CD8-positive, alpha-beta memory T cell (primary cell): ENCODE results near the gene CBL. TPM values are rescaled to one million over a fixed set of nuclear protein-coding genes. Genes with fewer than 3 reads are reported as not detected.

Experiments used
- CTCF ChIA-PET: fragments of 350-600 bp; sonication (Branson Sonifier 250); formaldehyde crosslinking; loops from one replicate; lab custom pipeline; 2021; ENCODE audit warnings: antibody characterized with exemption; lab: Charles Lee
- POLR2A ChIA-PET: fragments of 350-600 bp; sonication (Branson Sonifier 250); formaldehyde crosslinking; loops from one replicate; lab custom pipeline; 2021; ENCODE audit warnings: antibody characterized with exemption; lab: Charles Lee
- DNase-seq, 5 donors: peaks; one replicate each; pipeline versions ENCODE4 v3.0.0 to v3.0.0-alpha.2; 2020 to 2022; ENCODE audit warnings: mixed read lengths in 1 of 5
- H3K27ac ChIP-seq: one replicate; pipeline ENCODE4 v1.7.0; 2013; ENCODE audit warnings: low read depth, mild to moderate bottlenecking, low read length, moderate library complexity
- H3K27me3 ChIP-seq: 2 replicates; pipeline ENCODE4 v1.7.0; 2013; ENCODE audit warnings: low read length, mild to moderate bottlenecking; ENCODE audit not compliant: insufficient read depth, poor library complexity, severe bottlenecking
- H3K36me3 ChIP-seq: 2 replicates; pipeline ENCODE4 v1.7.0; 2013; ENCODE audit warnings: mild to moderate bottlenecking, low read length, moderate library complexity; ENCODE audit not compliant: insufficient read depth
- H3K4me1 ChIP-seq: 2 replicates; pipeline ENCODE4 v1.7.0; 2013; ENCODE audit warnings: mild to moderate bottlenecking, low read length, moderate library complexity; ENCODE audit not compliant: insufficient read depth
- H3K4me3 ChIP-seq: 2 replicates; pipeline ENCODE4 v1.7.0; 2013; ENCODE audit warnings: mild to moderate bottlenecking, low read length
- H3K9me3 ChIP-seq: 2 replicates; pipeline ENCODE4 v1.7.0; 2013; ENCODE audit warnings: mild to moderate bottlenecking, low read length
- H3K27ac Mint-ChIP-seq, 8 donors: one replicate each; pipeline ENCODE4 v1.8.0; 2020 to 2021; ENCODE audit warnings: mixed read lengths in 8 of 8, mild to moderate bottlenecking in 6 of 8, inconsistent platforms in 3 of 8, moderate library complexity in 3 of 8
- H3K27me3 Mint-ChIP-seq, 2 donors: one replicate each; pipeline ENCODE4 v1.8.0; 2020 to 2021; ENCODE audit warnings: mixed read lengths in 2 of 2, mild to moderate bottlenecking in 1 of 2, moderate library complexity in 1 of 2
- H3K36me3 Mint-ChIP-seq, 3 donors: one replicate each; pipeline ENCODE4 v1.8.0; 2020 to 2021; ENCODE audit warnings: mixed read lengths in 3 of 3, inconsistent platforms in 1 of 3, mild to moderate bottlenecking in 1 of 3
- H3K4me1 Mint-ChIP-seq, 3 donors: one replicate each; pipeline ENCODE4 v1.8.0; 2020 to 2021; ENCODE audit warnings: mixed read lengths in 3 of 3, inconsistent platforms in 1 of 3, mild to moderate bottlenecking in 1 of 3
- H3K4me3 Mint-ChIP-seq, 7 donors: one replicate each; pipeline ENCODE4 v1.8.0; 2020 to 2021; ENCODE audit warnings: mixed read lengths in 7 of 7, mild to moderate bottlenecking in 6 of 7, moderate library complexity in 4 of 7, inconsistent platforms in 2 of 7
- H3K9me3 Mint-ChIP-seq, 5 donors: one replicate each; pipeline ENCODE4 v1.8.0; 2020 to 2022; ENCODE audit warnings: mixed read lengths in 5 of 5, mild to moderate bottlenecking in 3 of 5, moderate library complexity in 2 of 5, inconsistent platforms in 1 of 5
- polyA plus RNA-seq: library from polyadenylated mRNA; unstranded; fragments of 300-500 nt; fragmentation: Illumina TruSeq; gene quantifications from one replicate; pipeline ENCODE4 v1.2.3, GENCODE V29; 2021
- total RNA-seq, 2 experiments: library from RNA; stranded (reverse); gene quantifications; one replicate each; pipeline ENCODE4 v1.2.3, GENCODE V29; 2021

Gene CBL
- total and polyA plus RNA-seq, 3 experiments from 2014 or later: 10.4 to 26.1 (median 25.9) TPM

- Histone ChIP-seq H3K4me1 (peaks cover 84% of the 10 kb centered on the region), H3K4me3 (peak overlapping the region; percentile 17)
- H3K4me1 Mint-ChIP-seq: peaks cover 50 to 52% (median 51%) of the 10 kb centered on the region in 3 donors
These were observed 56.7 kb downstream of the CBL start for GRCh38 chr11:119262668-119263351.

GRCh38 chr11:119263352-119263940 is 57.3 kb downstream of the CBL start:
- ChIA-PET CTCF (interaction anchor here (0.7 to 4.6 kb wide), 9 partner anchors 15 to 266 kb away, joined by 3 to 26 read pairs (median 4); partner anchors contain the start of genes CBL and CENATAC), POLR2A (interaction anchor here (0.6 to 1.5 kb wide), 5 partner anchors 21 to 368 kb away, joined by 3 to 6 read pairs (median 4); partner anchors contain the start of gene CBL)
- Histone ChIP-seq H3K4me3 (peak overlapping the region; percentile 17), H3K36me3 (no peaks in the 10 kb centered on the region), H3K4me1 (peaks cover 84% of the 10 kb centered on the region), H3K27ac (no peak overlapping the region), H3K27me3 (no peaks in the 10 kb centered on the region), H3K9me3 (no peaks in the 10 kb centered on the region)
- no peak overlapping the region for H3K27ac Mint-ChIP-seq
- peak in 2 of 5 donors; percentile 36 to 39 for DNase-seq
- no peaks in the 10 kb centered on the region for H3K9me3 Mint-ChIP-seq
- H3K4me1 Mint-ChIP-seq: peaks cover 49 to 52% (median 50%) of the 10 kb centered on the region in 3 donors
- H3K36me3 Mint-ChIP-seq: peaks cover 0 to 3% (median under 1%) of the 10 kb centered on the region in 3 donors
- H3K4me3 Mint-ChIP-seq: no peak overlapping the region
- H3K27me3 Mint-ChIP-seq: no peaks in the 10 kb centered on the region

More at GRCh38 chr11:119262668-119263351, 56.7 kb downstream of the CBL start:
- no peaks in the 10 kb centered on the region for H3K9me3 Mint-ChIP-seq
- ChIA-PET CTCF (interaction anchor here (0.9 to 4.6 kb wide), 8 partner anchors 16 to 265 kb away, joined by 3 to 26 read pairs (median 4); partner anchors contain the start of genes CBL and CENATAC), POLR2A (interaction anchor here (0.6 to 1.5 kb wide), 5 partner anchors 22 to 368 kb away, joined by 3 to 6 read pairs (median 4); partner anchors contain the start of gene CBL)
- no peak overlapping the region for H3K27ac Mint-ChIP-seq
- Histone ChIP-seq H3K27ac (no peak overlapping the region), H3K27me3 (no peaks in the 10 kb centered on the region), H3K9me3 (no peaks in the 10 kb centered on the region), H3K36me3 (no peaks in the 10 kb centered on the region)
- DNase-seq: no peak
- H3K4me3 Mint-ChIP-seq: no peak overlapping the region
- no peaks in the 10 kb centered on the region for H3K27me3 Mint-ChIP-seq
- no peaks in the 10 kb centered on the region for H3K36me3 Mint-ChIP-seq

DNA sequence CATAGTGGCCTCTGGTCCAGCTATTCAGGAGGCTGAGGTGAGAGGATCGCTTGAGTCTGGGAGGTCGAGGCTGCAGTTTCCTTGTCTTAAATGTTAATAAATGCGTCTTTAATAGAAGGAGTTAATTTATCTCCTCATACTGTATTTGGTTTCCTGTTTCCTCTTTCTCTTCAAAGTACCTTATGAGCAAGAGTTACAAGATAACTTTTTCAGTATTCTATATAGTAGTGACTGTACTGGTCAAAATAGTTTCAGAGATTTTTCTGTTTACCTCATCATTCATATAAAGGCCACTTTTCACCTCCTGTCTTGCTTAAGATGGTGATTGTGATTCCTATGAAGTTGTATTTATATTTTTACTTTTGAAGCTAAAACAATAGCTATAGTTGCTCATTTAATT is 59.9 kb downstream of the CBL start:
- no peaks in the 10 kb centered on the region for H3K27me3 ChIP-seq
- ChIA-PET POLR2A (interaction anchor here (0.9 to 1.2 kb wide), 2 partner anchors 24 to 60 kb away, joined by 3 read pairs; partner anchors contain the start of gene CBL), CTCF (interaction anchor here (1.0 to 4.6 kb wide), 3 partner anchors 18 to 60 kb away, joined by 3 to 26 read pairs (median 4); partner anchors contain the start of gene CBL)
- Mint-ChIP-seq H3K9me3 (no peaks in the 10 kb centered on the region), H3K27me3 (no peaks in the 10 kb centered on the region), H3K27ac (peak overlapping the region; percentile 38 to 80 (median 72)), H3K36me3 (peaks cover 0 to 3% (median 3%) of the 10 kb centered on the region in 3 donors), H3K4me1 (peaks cover 32 to 33% (median 33%) of the 10 kb centered on the region in 3 donors), H3K4me3 (peak overlapping the region in 6 of 7 donors; percentile 30 to 72 (median 46))
- DNase-seq: no peak
- no peak overlapping the region for H3K4me3 ChIP-seq
- H3K27ac ChIP-seq: no peak overlapping the region
- no peaks in the 10 kb centered on the region for H3K36me3 ChIP-seq
- no peaks in the 10 kb centered on the region for H3K9me3 ChIP-seq
- peaks cover 66% of the 10 kb centered on the region for H3K4me1 ChIP-seq

- Mint-ChIP-seq H3K27ac (peak overlapping the region; percentile 38 to 80 (median 72)), H3K4me1 (peaks cover 32 to 36% (median 33%) of the 10 kb centered on the region in 3 donors), H3K4me3 (peak overlapping the region in 6 of 7 donors; percentile 40 to 72 (median 46)), H3K36me3 (peaks cover 0 to 5% (median 3%) of the 10 kb centered on the region in 3 donors), H3K27me3 (no peaks in the 10 kb centered on the region), H3K9me3 (no peaks in the 10 kb centered on the region)
- CTCF ChIA-PET: interaction anchor here (1.0 to 4.6 kb wide), 3 partner anchors 17 to 61 kb away, joined by 3 to 26 read pairs (median 4); partner anchors contain the start of gene CBL
- Histone ChIP-seq H3K27me3 (no peaks in the 10 kb centered on the region), H3K9me3 (no peaks in the 10 kb centered on the region), H3K4me3 (peak overlapping the region; percentile 14), H3K4me1 (peaks cover 66% of the 10 kb centered on the region), H3K36me3 (no peaks in the 10 kb centered on the region), H3K27ac (no peak overlapping the region)
- peak in 1 of 5 donors; percentile 35 for DNase-seq
- POLR2A ChIA-PET: interaction anchor here (0.9 to 1.2 kb wide), 2 partner anchors 24 to 61 kb away, joined by 3 read pairs; partner anchors contain the start of gene CBL
These were observed 60.5 kb downstream of the CBL start for GRCh38 chr11:119266517-119267255.

DNA sequence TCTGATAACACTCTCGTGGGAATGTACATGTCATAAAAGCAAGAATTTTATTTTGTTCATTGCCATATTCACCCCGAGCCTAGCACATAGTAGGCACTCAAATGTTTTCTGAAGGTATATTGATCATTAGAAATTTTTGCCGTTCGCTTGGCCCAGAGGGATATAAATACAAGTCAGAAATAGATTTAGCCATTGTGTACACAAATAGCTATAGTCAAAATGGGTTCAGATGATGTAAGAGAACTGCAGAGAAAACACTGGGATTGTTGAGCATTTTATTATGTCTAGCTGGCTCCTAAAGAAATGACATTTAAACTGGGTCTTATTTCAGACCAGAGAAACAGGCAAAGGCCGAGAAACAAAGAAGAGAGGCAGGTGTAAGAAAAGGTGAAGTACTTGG is 61.5 kb downstream of the CBL start:
- Mint-ChIP-seq H3K27me3 (no peaks in the 10 kb centered on the region), H3K27ac (peak overlapping the region in 4 of 8 donors; percentile 4 to 69 (median 40)), H3K9me3 (no peaks in the 10 kb centered on the region), H3K4me1 (peaks cover 33 to 36% (median 35%) of the 10 kb centered on the region in 3 donors), H3K36me3 (peaks cover 3 to 13% (median 5%) of the 10 kb centered on the region in 3 donors), H3K4me3 (peak overlapping the region in 4 of 7 donors; percentile 14 to 49 (median 42))
- Histone ChIP-seq H3K4me1 (peaks cover 59% of the 10 kb centered on the region), H3K4me3 (no peak overlapping the region), H3K9me3 (no peaks in the 10 kb centered on the region), H3K36me3 (no peaks in the 10 kb centered on the region), H3K27ac (no peak overlapping the region), H3K27me3 (no peaks in the 10 kb centered on the region)
- CTCF ChIA-PET: interaction anchor here (0.6 to 1.8 kb wide), 3 partner anchors 44 to 99 kb away, joined by 3 to 4 read pairs (median 4); partner anchors contain the start of gene NLRX1
- DNase-seq: no peak
- POLR2A ChIA-PET: no interaction called here

- H3K4me3 Mint-ChIP-seq: no peak overlapping the region
- Histone ChIP-seq H3K36me3 (peaks cover 20% of the 10 kb centered on the region), H3K4me1 (peaks cover 2% of the 10 kb centered on the region), H3K4me3 (no peak overlapping the region), H3K27me3 (no peaks in the 10 kb centered on the region), H3K9me3 (no peaks in the 10 kb centered on the region), H3K27ac (no peak overlapping the region)
- peaks cover 3 to 5% (median 4%) of the 10 kb centered on the region in 3 donors for H3K4me1 Mint-ChIP-seq
- peak overlapping the region in 2 of 8 donors; percentile 17 to 25 for H3K27ac Mint-ChIP-seq
- ChIA-PET POLR2A (interaction anchor here (0.6 kb wide), 1 partner anchor 1910 kb away, joined by 7 read pairs; no protein-coding TSS in a partner anchor), CTCF (interaction anchor here (1.0 to 2.6 kb wide), 6 partner anchors 9 to 83 kb away, joined by 3 to 5 read pairs (median 3); no protein-coding TSS in a partner anchor)
- H3K27me3 Mint-ChIP-seq: no peaks in the 10 kb centered on the region
- no peaks in the 10 kb centered on the region for H3K9me3 Mint-ChIP-seq
- peaks cover 5 to 64% (median 17%) of the 10 kb centered on the region in 3 donors for H3K36me3 Mint-ChIP-seq
- DNase-seq: no peak
These were observed 67.6 kb downstream of the CBL start for GRCh38 chr11:119273721-119274120.

- Mint-ChIP-seq H3K4me3 (no peak overlapping the region), H3K27ac (no peak overlapping the region), H3K36me3 (peaks cover 0 to 79% (median 21%) of the 10 kb centered on the region in 3 donors), H3K4me1 (peaks cover 6 to 7% (median 6%) of the 10 kb centered on the region in 3 donors), H3K9me3 (no peaks in the 10 kb centered on the region), H3K27me3 (no peaks in the 10 kb centered on the region)
- Histone ChIP-seq H3K27me3 (no peaks in the 10 kb centered on the region), H3K4me3 (no peak overlapping the region), H3K36me3 (peaks cover 24% of the 10 kb centered on the region), H3K9me3 (no peaks in the 10 kb centered on the region), H3K27ac (no peak overlapping the region), H3K4me1 (no peaks in the 10 kb centered on the region)
- CTCF ChIA-PET: interaction anchor here (0.9 to 2.2 kb wide), 3 partner anchors 18 to 72 kb away, joined by 3 to 10 read pairs (median 5); partner anchors contain the start of gene CBL
- POLR2A ChIA-PET: no interaction called here
- no peak for DNase-seq
These were observed 71.5 kb downstream of the CBL start for GRCh38 chr11:119277660-119278059.
